Iris pigment epithelial cell (primary cell): Measurements from ENCODE around the gene NELFA.
A peak's percentile ranks its signal among the peaks of the same experiment; 100 is the strongest.

ENCODE experiments used
- DNase-seq: peaks from one replicate; pipeline ENCODE4 v3.0.0-alpha.2; 2011; ENCODE audit warnings: low read depth

NELFA gene

DNA sequence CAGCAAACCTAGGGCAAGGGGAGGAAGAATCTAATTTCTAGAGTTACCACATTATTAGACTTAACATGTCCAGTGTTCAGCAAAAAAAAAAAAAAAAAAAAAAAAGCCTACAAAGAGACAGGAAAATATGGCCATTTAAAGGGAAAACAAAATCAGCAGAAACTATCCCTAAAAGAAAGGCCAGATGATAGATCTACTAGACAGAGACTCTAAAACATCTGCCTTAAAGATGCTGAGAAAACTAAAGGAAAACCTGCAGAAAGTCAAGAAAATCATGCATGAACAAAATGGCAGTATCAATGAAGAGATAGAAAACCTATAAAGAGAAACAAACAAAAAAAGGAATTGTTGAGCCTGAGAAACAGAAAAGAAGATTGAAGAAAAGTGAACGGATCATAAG, 43.8 kb downstream of the NELFA start:
- no peak for DNase-seq

DNA sequence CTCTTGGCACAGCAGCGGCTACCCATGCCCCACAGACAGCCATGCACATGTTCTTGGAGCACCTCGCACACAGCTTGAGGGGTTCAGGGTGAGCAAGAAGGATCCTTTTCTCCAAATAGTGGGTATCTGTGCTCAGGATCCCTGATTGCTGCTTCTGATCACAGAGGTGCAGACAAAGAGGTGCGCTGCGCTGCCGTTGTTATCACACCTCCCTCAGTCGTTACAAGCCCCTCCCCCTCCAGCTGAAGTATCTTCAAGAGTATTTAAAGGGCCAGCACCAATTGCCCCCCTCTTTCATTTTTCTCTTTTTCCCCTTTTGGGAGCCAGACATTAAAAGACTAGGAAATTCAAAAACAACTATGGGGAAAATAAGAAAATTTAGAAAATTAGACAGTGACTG, 44.3 kb downstream of the NELFA start:
- DNase-seq: no peak

DNA sequence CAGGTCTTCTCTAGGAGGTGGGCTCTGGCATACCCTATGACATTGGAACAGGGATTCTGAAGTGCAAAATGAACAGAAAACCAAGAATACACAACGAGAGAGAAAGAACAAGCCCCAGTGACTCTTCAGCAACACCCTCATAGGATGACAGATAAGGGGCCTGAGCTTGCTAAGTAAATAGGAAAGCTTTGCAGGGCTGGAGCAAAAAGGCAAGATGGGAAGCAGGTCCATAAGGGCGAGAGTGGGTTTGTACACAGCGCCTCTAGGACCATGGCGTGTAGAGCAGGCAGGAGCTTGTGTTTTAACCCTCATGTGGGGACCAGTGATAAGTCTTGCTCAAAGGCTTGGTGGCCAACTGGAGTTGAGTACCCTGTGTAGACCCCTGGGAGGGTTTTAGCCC, 45.8 kb downstream of the NELFA start:
- no peak for DNase-seq

DNA sequence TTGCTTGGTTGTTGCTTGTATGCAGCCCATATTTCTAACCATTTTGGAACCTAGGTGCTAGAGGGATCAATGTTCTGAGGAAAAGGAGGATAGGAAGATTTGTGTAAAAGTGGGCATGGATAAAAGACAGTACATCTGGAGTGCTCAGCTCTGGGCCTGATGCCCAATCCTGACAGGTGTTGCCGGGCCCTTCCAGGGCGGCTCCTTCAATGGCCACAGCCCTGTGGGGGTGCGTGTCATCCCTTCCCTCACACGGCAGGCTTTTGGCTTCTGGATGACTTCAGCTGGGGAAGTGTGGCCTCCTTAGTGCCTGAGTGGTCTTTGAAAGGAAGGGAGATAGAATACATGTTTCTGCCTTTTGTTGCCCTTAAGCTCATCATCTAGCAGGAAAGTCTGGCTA, 47.2 kb downstream of the NELFA start:
- no peak for DNase-seq

DNA sequence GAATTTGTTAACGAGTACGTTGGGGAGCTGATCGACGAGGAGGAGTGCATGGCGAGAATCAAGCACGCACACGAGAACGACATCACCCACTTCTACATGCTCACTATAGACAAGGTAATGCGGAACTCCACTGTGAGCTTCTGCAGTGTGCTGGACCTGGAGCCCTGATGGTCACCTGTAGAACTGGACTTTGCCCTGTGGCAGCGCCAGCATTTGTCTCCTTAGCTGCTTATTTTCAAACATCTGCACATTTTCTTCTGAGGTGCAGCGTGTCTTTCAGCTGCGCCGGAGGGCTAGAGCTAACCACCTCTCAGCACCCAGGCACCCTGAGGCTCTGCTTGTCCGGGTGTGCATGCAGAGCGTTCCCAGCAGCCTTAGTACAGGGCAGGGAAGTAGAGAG, 47.7 kb downstream of the NELFA start:
- no peak for DNase-seq

DNA sequence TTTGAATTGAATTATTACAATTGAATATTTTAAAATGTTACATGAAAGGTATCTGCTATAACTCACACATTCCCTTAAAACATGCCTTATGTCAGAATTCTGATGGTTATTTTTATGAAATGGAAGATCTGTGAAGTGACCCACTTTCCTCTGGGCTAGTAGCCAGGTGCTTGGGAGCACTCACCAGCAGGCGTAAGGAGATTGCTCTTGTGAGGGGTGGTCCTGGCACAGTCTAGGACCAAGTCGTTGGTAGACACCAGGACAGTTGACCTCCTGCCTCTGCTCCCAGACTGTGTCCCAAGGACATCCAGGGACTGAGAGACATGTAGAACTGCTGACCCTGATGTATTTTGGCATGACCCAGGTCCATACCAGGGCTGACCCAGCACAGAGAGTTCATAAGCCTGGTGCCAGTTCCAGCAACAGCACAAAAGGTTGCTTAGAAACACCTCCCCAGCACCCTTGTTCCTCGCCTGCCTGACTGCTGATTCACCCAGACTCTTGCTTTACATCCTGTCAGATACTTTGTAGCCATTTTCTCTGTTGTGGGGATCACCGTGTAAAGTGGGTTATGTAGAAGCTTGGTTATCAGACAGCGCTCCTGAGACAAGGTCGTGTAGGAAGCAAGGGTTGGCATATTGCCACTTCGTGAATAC, 48.5 kb downstream of the NELFA start:
- peak; percentile 79 for DNase-seq

DNA sequence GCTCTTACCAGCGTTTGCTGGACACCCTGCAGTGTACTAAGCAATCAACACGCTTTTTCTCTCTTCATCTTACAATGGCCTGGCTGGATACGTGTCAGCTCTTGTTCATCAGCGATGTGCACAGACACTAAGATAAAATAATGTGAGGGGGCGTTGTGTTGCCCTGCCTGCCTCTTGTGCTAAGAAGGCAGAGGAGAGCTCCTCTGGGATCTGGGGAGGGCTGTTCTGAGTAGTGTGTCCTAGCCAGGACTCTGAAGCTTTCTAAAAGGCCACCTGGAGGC, 49.7 kb downstream of the NELFA start:
- DNase-seq: peak; percentile 3

DNA sequence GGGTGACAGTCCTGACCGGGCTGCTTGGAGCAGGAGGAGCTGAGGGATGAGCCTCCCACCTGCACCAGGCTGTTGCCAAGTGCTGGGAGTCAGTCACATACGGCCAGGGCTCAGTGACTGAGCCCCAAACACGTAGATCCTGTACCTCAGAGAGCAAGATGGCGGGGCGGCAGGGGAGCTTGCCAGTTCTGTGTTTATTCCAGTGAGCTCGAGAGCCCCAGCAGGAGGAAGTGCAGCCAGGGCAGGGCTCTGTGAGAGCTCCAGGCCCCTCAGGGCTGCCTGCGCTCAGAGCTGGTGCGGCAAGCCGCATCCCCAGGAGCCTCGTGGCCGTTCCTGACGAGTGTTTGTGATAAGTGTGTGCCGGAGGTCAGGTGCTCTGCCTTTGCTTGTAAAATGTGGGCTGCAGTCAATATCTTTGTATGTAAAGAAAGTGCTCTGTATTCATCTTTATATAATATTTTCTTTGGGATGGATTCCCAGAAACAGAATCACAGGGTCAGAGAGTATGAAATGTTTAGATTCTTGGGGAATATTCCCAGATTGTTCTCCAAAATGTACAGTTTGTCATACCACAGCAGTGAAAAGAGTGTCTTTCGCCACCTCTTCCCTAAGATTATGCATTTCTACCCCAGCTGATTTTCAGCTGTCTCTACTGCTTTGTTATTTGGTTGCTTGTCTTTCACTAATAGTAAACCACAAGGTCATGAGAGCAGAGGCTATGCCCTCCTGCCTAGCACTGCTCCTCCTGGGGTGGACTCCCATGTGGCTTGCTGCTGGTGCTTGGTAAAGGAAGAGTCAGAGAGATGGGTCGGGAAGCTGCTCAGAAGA, 50.3 kb downstream of the NELFA start:
- DNase-seq: no peak

DNA sequence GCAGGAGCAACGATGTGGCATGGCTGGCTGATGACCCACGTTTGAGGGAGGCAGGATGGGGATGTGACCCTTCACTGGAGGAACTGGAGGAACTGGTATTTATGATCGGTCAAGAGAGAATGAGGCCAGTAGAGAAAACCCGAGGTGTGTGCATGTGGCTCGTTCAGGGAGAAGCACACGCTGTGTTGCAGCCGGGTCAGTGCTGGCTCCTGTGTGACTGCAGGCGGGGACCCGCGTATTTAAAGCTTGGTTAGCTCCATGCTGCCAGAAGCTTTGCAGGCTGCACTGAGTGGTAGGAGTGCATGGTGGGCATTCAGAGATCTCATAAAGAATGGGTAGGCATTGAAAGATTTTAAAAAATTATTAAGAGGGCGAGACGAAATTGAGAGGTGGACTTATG, 52.1 kb downstream of the NELFA start:
- no peak for DNase-seq

DNA sequence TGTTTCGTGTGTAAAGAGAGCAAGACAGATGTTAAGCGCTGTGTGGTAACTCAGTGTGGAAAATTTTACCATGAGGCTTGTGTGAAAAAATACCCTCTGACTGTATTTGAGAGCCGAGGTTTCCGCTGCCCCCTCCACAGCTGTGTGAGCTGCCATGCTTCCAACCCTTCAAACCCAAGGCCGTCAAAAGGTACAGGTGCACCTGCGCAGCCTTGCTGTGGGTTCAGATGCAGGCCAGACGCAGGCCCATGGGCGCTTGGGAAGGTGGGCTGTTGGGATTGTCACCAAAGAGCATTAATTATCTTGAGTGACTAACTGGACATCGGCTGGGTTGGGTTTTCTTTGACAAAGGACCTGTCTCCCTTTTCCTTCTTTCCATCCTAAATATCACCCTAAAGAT, 55.4 kb downstream of the NELFA start:
- DNase-seq: no peak

DNA sequence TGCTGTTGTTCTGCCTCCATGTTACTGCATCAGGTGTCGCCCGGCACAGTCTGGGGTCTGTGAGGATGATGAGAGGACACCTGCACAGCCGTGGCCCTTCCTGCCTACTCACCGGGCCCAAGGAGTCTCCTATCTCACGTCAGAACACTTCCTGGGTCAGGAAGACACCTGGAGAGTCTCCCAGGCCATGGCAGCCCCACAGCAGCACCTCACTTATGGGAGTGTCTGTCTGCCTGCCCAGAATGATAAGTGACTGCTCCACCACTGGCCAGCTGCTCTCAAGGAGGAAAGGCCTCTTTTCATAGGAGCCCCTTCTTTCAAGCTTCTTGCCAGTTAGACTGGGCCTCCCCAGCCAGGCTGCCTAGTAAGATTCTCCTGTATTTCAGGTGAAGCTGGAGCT, 56.1 kb downstream of the NELFA start:
- DNase-seq: no peak

DNA sequence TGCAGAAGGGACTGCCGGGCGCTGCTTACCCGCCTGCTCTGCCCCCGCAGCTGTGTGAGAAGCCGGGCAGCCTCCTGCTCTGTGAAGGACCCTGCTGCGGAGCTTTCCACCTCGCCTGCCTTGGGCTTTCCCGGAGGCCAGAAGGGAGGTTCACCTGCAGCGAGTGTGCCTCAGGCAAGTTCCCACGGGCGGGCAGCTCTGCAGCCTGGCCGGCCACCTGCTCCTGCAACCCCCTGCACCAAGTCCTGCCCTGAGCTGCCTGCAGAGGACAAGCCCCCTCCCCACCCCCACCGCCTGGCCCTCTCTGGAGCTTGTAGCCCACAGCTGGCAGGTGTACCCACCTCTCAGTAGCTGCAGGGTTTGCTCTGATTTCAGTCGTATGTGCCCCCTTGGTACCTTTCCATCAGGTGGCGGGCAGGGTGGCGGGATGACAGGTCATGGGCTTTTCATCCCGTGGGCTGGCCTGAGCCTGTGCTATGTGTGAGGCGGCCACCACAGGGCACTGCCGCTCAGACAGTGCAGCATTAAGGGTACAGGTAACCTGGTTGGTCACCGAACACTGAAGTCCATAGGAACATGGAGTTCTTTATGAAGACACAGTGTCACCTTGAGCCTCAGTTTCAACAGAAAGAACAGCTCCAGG, 56.6 kb downstream of the NELFA start:
- no peak for DNase-seq

DNA sequence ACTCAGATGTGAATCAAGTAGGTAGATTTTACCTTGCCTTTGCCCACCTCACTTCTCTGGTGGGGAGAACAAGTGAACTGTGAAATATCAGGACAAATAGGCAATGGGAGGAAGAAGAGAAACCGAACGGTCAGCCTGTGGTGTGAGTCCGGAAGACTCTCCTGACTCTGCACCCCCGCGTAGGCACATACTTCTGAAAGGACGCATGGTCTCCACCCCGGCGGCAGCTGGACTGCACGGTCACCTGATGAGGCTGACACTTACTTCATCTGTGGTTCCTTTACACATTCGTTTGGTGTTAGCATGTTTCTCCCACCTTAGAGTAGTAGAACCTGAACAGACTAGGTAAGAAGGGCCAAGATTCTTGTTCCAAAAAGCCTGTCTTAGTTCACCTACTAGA, 58.4 kb downstream of the NELFA start:
- no peak for DNase-seq

DNA sequence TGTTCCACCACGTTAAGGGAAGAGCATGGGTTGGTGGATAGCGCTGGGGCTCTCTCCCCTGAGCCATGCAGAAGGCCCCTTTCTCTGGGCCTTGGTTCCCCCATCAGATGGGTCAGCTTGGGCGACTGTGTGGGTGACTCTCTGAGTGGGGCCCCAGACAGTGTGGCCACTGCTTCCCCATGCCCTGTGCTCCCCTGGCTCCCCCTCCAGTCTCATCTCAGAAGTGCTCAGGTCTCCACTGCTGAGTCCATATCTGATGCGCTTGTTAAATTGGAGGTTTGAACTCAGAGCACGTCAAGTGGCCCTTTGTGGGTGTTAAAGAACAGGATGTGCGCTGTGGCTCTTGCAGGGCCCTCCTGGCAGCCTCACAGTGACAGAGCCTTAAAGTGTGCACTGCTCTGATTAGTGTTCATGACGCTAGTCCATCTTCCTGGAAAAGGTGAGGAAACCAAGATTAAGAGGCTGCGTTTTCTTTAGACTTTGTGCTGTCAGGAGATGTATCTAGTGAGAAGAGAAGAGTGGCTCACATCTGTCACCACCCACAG, 59.8 kb downstream of the NELFA start:
- no peak for DNase-seq

DNA sequence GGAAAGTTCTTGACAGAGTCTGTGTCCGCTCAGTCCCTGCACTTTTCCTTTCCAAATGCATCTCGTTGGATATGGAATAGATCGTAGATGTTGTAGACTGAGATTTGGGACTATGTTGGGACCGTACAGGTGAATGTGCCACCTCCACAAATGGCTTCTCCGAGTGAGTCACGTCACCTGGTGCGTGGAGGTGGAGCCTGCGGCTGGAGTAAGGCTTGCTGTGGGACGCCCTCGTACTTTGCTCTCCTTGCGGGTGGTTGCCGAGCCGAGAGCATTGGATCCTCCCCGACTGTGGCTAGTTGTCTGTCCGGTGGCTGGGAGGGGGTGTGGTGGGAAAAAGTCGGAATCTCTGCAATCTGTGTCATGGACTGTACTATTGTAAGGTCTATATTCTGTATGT, 60.5 kb downstream of the NELFA start:
- no peak for DNase-seq

DNA sequence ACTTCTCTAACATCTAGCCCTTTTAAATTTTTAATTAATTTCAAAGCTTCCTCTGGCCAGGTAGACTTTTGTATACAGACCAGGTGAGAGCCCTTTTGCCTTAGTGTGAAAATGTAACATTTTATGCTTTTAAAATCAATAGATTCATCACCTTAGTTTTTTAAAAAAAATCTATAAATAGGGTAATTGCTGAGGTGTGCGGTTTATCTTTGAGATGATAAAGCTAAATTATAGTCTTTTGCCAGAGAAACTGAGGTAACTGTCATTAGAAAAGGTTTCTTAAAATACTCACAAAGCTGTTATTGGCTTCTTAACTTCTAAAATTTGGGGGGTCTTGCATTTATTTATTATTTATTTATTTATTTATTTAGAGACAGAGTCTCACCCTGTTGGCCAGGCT, 62.9 kb downstream of the NELFA start:
- DNase-seq: no peak

DNA sequence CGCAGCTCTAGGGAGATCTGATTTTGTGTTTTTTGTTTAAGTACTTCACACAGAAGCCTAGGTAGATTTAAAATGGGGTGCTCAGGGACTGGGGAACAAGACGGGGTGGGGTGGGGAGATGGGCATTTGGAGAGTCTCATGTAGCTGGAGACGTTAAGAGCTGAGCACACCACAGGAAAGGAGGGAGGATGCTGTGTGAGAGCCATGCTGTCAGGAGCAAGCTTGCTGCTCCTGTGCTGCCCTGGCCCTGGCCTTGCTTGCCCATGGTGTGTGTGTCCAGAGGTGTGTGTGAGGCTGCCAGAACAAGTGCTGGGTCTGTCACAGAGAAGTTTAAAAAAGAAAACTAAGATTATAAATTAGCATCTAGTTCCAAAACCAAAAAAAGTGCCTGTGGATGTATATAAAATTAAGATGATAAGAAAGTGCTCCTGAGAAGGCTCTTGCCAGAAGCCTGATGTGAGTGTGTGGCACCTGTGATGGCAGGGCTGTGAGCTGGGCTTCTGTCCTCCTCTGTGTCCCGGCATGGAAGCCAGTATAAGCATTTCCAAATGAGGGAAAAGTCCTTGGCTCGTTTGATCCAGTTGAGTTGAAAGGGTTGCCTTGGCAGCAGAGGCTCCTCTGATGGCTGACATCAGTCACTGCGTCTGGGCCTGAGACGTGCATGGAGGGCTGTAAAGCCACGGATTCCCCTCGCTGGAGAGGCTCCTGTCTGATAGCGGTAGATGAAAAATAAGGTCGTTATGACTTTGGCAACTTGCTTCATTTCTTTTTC, 63.5 kb downstream of the NELFA start:
- DNase-seq: no peak

DNA sequence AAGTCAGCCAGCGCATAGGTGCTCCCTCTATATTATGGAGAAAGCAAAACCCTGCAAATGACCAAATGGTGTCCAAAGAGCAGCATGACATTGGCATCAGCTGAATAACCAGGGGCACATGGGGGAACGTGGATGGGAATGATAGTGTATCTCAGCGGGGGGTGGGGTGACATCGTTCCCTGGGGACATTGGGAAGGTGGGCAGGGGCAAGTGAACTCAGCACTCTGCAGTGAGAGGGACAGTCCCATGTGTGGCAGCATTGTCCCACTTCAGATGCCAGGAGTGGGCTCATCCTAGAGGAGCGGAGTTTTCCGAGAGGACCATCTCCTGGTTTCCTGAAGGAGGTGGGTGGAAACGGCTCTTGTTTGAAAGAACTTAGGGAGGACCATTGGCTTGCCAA, 64.8 kb downstream of the NELFA start:
- no peak for DNase-seq

DNA sequence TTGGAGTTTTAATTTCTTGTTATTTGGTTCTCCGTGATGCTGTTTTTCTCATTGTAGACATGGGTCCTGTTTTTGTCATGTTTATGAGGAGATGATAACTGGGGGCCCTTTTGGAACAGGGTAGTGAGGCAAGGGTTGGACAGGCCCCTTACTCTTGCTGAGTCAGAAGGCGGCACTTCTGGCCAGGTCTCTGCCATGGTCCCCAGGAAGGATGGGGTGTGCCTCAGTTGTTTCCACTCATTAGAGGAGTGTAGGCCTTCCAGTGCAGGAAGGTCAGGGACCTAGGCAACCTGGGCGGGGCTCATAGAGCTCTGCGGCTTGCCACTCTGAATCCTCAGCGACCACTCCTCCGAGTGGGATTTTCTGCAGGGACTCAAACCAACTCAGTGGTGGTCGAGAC, 68.2 kb downstream of the NELFA start:
- DNase-seq: no peak

DNA sequence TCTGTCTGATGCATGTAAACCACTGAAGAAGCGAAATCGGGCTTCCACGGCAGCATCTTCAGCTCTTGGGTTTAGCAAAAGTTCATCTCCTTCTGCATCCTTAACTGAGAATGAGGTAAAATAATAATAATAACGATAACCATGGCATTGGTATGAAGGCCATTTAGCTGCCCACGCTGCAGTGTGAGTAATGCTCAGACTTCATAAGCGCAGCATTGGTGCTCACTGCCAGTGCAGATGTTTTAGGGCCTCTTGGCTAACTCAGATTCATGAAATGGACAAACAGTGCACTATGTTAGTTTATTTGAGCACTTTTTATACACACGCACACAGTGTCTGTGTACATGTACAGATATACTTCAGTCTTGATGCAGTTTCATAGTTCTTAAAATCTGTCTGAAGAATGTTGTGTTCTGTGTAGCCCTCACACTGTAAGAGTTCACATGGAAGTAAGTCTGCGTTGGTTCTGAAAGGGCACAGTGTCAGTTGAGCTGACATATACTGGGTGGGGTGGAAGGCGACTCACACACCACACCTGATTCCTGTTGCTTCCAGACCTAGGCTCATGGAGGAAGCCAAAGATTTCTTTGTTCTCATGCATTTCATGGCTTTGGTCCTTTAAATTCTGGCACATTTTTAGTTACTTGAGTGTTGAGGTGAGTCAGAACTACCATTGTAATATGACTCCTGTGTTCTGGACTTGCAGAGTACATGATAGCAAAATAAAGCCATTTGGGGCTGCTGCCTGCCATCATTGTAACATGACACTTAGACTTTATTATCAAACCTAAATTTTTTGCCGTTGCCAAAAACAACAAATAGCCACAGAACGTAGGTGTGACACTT, 68.9 kb downstream of the NELFA start:
- DNase-seq: peak; percentile 95

DNA sequence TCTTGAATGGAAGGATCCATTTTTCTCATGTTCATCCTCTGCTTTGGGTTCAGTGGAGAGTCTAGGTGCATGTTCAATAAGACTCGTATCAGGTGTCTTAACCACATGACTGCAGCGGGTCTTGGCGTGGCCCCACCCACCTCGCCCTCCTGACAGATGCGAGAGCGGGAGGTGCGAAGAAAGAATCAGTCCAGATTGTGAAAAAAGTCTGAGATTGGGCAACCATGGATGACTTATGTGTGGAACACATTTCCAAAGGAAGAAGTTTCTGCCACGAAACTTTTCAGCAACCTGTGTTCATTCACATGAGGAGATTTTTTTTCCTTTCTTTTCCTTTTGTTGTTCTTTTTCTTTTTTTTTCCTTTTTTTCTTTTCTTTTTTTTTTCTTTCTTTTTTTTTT, 70.7 kb downstream of the NELFA start:
- no peak for DNase-seq

DNA sequence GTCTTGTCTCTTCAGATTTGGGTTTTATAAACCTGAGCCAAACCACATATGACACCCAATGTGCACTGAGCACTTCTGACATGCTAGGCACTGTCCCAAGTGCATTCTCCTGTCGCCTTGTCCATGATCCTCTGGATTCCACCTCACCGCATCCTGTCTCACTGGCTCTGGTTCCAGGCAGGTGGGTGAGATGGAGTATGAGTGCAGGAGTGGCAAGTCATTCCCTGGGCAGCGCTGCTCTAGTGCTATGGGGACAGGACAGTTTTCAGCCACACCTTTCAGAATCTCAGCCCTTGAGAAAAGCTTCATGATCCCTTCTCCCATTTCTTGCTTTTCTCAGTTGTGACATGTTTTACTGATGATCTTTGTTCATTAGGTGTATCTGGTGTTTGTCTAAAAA, 71.2 kb downstream of the NELFA start:
- no peak for DNase-seq
